ENCODE results near the gene KXD1.

DNA sequence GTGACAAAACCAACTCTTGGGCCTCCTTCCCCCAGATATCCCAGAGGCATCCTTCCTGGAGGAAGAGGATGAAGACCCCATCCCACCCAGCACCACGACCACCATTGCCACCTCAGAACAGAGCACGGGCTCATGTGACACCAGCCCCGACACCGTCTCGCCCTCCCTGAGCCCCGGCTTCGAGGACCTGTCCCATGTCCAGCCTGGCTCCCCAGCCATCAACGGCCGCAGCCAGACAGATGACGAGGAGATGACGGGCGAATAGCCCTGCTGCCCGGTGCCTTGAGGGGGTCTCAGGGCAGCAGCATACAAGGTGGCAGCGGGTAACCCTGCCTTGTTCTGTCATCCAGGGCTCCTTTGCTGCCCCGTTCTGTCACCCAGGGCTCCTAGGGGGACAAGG, 10.7 kb downstream of the KXD1 start:
- TF ChIP-seq POLR2A (IDR thresholded peaks at IDR 0.05; ENCODE audit: low read length) = no peak
- TF ChIP-seq GATA1 (IDR thresholded peaks at IDR 0.05; ENCODE audit: low read depth, low read length) = no peak
